HUES48 (cell line): ENCODE measurements around the gene DTX1.

Experiments
- H3K27ac ChIP-seq: one replicate; pipeline ENCODE4 v1.7.0; 2013; ENCODE audit warnings: low read depth, low read length, inconsistent platforms
- H3K27me3 ChIP-seq: 2 replicates; pipeline ENCODE4 v1.6.1; 2013; ENCODE audit warnings: mild to moderate bottlenecking, low read length; ENCODE audit not compliant: control insufficient read depth, insufficient read depth
- H3K36me3 ChIP-seq: 2 replicates; pipeline ENCODE4 v1.6.1; 2013; ENCODE audit warnings: low read length; ENCODE audit not compliant: control insufficient read depth, insufficient read depth
- H3K4me1 ChIP-seq: 2 replicates; pipeline ENCODE4 v1.6.1; 2013; ENCODE audit warnings: mild to moderate bottlenecking, low read length; ENCODE audit not compliant: control insufficient read depth, insufficient read depth
- H3K4me3 ChIP-seq: 2 replicates; pipeline ENCODE4 v1.5.1; 2013; ENCODE audit warnings: mild to moderate bottlenecking, low read depth, low read length
- H3K9ac ChIP-seq: 2 replicates; pipeline ENCODE4 v1.6.1; 2013; ENCODE audit warnings: mild to moderate bottlenecking, low read depth, low read length, moderate library complexity
- H3K9me3 ChIP-seq: 2 replicates; pipeline ENCODE4 v1.6.1; 2013; ENCODE audit warnings: low read length; ENCODE audit not compliant: control insufficient read depth, insufficient read depth

DTX1 gene

DNA sequence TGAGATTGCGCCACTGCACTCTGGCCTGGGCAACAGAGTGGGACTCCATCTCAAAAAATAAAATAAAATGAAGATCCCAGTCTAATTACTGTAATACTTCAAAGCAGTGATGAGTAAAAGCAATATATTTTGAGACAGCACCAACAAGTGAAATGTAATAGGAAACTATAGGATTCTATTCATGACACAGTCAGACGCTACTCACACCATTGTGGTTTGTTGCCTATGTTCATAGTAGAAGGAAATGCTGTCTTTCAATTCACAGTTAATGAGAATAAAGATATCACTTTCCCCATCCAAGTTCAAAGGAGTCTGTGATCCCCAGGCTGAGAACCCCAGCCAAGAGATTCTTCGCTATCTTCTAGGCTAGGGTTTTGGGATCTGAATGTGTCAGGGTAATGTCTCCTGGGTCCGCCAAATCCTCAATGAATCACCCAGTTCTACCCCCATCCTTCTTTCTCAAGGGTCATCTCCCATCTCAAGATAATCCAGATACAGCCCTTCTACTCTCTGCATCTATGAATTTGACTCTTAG is 16.6 kb upstream of the DTX1 start:
- Histone ChIP-seq H3K36me3 (no peaks in the 10 kb centered on the region), H3K27me3 (no peaks in the 10 kb centered on the region), H3K4me1 (no peaks in the 10 kb centered on the region), H3K9me3 (no peaks in the 10 kb centered on the region), H3K9ac (no peak overlapping the region), H3K4me3 (no peak overlapping the region), H3K27ac (no peak overlapping the region)

DNA sequence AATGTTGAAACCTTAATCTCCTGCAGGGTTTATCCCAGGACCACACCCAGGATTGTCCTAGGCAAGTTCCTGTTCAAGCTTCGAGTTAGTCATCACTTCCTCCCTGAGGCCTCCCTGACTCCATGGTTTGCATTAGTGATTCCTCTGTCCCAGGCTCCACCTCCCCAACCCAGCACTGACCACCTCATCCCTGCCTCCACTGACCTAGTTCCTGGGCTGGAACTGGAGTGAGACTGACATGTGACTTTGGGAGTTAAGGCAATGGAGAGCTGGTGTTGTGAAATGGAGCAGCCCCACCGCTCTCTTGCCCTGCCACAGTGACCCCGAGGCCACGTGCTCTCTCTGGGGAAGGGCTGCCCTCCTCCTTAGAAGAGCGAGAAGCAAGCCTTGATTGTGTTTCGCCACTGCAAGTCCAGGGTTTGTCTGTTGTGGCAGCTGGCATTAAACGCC is 15.8 kb upstream of the DTX1 start:
- H3K27me3 ChIP-seq = no peaks in the 10 kb centered on the region
- H3K4me1 ChIP-seq = no peaks in the 10 kb centered on the region
- H3K9me3 ChIP-seq = no peaks in the 10 kb centered on the region
- H3K9ac ChIP-seq = no peak overlapping the region
- no peak overlapping the region for H3K27ac ChIP-seq
- H3K36me3 ChIP-seq = no peaks in the 10 kb centered on the region
- H3K4me3 ChIP-seq = no peak overlapping the region

DNA sequence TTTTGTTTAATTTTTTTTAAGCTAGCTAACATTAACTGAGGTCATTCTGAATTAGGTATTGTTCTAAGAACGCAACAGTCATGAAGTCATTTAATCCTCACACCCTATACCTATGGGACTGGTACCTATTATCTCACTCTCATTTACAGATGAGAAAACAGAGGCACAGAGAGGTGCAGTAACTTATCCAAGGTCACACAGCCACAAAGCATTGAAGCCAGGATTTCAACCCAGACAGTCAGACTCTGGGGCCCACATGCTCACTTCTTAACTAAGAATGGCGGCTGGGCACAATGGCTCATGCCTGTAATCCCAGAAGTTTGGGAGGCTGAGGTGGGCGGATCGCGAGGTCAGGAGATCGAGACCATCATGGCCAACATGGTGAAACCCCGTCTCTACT is 15.0 kb upstream of the DTX1 start:
- no peaks in the 10 kb centered on the region for H3K36me3 ChIP-seq
- H3K4me1 ChIP-seq = no peaks in the 10 kb centered on the region
- no peak overlapping the region for H3K9ac ChIP-seq
- H3K27ac ChIP-seq = no peak overlapping the region
- H3K4me3 ChIP-seq = no peak overlapping the region
- H3K27me3 ChIP-seq = no peaks in the 10 kb centered on the region
- H3K9me3 ChIP-seq = no peaks in the 10 kb centered on the region

DNA sequence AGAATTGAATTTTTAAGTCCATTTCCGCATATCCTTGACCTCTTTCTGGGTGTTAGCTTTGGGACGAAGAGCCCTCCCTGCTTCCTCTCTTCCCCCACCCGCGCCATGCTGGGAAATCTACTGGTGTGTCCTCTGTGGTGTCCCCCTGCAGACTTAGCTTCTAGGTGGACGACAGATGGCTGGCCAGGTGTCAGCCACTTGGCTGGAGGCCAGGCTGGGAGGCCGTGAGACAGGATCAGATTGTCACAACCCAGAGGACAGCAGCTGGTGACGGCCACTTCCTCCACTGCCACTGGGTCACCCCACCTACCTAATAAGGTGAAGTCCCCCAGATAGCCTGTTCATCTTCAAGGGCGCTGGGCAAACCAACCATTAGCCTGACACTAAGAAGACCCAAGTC is 13.3 kb upstream of the DTX1 start:
- no peak overlapping the region for H3K9ac ChIP-seq
- no peak overlapping the region for H3K27ac ChIP-seq
- H3K9me3 ChIP-seq = no peaks in the 10 kb centered on the region
- H3K4me1 ChIP-seq = no peaks in the 10 kb centered on the region
- no peak overlapping the region for H3K4me3 ChIP-seq
- H3K27me3 ChIP-seq = no peaks in the 10 kb centered on the region
- no peaks in the 10 kb centered on the region for H3K36me3 ChIP-seq

DNA sequence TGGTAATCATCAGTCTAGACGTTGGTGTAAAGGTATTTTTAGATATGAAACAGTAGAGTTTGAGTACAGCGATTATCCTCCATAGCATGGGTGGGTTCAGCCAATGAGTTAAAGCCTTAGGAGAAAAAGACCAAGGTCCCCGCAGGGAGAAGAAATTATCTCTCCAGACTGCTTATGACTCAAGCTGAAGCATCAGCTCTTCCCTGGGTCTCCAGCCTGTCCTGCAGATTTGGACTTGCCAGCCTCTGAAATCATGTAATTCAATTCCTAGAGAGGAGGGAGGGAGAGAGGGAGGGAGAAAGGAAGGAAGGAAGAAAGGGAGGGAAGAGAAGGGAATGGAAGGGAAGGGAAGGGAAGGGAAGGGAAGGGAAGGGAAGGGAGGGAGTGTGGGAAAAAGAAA is 12.0 kb upstream of the DTX1 start:
- no peaks in the 10 kb centered on the region for H3K27me3 ChIP-seq
- no peaks in the 10 kb centered on the region for H3K9me3 ChIP-seq
- H3K27ac ChIP-seq = no peak overlapping the region
- H3K4me3 ChIP-seq = no peak overlapping the region
- no peak overlapping the region for H3K9ac ChIP-seq
- H3K36me3 ChIP-seq = no peaks in the 10 kb centered on the region
- H3K4me1 ChIP-seq = no peaks in the 10 kb centered on the region

DNA sequence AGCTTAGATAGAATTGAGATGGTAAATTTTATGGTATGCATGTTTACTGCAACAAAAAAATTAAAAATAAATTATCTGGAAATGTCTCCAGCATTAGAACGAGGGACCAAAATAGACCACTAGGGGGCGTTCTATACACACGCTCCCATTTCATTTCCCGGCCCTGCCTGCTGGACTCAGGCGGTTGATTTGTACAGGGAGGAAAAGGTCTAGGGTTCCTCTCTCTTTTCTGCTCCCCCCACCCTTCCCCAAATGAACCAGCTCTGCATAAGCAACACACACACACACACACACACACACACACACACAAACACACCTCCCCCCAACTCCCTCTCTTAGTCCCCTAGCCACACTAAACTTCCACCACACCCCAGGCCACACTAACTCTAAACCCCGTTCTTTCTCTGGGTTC is 7.8 kb upstream of the DTX1 start:
- no peaks in the 10 kb centered on the region for H3K4me1 ChIP-seq
- no peaks in the 10 kb centered on the region for H3K9me3 ChIP-seq
- H3K36me3 ChIP-seq = no peaks in the 10 kb centered on the region
- no peaks in the 10 kb centered on the region for H3K27me3 ChIP-seq
- no peak overlapping the region for H3K27ac ChIP-seq
- H3K4me3 ChIP-seq = no peak overlapping the region
- H3K9ac ChIP-seq = no peak overlapping the region

DNA sequence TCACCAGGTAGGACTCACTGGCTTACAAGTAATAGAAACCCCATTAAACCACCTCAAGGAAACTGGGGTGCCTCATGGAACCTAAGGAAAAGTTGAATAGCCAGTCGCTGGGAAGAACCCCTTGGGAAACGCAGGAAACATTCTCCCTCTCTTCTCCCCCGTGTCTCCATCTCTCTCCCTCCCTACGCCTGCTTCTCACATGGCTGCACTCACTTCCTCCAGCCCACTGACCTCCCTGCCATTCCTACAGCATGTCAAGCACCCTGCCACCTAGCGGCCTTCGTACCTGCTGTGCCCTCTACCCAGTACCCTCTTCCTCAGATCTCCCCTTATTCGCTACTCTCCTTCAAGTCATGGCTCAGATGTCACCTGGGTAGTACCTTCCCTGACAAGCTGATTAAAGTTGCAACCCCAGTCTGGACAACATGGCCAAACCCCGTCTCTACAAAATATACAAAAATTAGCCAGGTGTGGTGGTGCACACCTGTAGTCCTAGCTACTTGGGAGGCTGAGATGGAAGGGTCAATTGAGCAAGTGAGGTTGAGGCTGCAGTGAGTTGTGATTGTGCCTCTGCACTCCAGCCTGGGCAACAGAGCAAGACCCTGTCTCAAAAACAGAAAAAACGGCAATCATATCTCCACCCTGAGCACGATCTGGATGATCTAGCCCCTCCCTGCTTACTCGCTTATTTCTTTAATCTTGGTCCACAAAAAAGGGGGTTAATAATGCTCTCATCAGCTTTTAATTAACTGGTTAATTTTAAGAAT is 6.4 kb upstream of the DTX1 start:
- Histone ChIP-seq H3K4me3 (no peak overlapping the region), H3K9ac (no peak overlapping the region), H3K9me3 (no peaks in the 10 kb centered on the region), H3K27me3 (peaks cover 13% of the 10 kb centered on the region), H3K27ac (no peak overlapping the region), H3K36me3 (no peaks in the 10 kb centered on the region), H3K4me1 (no peaks in the 10 kb centered on the region)

DNA sequence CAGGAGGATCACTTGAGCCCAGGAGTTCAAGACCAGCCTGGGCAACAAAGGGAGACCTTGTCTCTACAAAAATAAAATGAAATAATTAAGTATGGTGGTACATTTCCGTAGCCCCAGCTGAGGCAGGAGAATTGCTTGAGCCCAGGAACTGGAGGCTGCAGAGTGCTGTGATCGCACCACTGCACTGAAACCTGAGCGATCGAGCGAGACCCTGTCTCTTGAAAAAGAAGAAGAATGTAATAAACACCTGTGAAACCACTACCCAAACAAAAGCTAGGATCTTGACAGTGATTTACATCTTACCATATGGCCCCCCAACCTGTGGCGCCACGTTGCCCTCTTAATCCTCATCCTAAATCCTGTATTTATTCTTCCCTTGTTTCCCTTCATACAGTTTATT is 5.7 kb upstream of the DTX1 start:
- Histone ChIP-seq H3K4me3 (no peak overlapping the region), H3K4me1 (no peaks in the 10 kb centered on the region), H3K9ac (no peak overlapping the region), H3K27ac (no peak overlapping the region), H3K27me3 (peaks cover 20% of the 10 kb centered on the region), H3K9me3 (no peaks in the 10 kb centered on the region), H3K36me3 (no peaks in the 10 kb centered on the region)

DNA sequence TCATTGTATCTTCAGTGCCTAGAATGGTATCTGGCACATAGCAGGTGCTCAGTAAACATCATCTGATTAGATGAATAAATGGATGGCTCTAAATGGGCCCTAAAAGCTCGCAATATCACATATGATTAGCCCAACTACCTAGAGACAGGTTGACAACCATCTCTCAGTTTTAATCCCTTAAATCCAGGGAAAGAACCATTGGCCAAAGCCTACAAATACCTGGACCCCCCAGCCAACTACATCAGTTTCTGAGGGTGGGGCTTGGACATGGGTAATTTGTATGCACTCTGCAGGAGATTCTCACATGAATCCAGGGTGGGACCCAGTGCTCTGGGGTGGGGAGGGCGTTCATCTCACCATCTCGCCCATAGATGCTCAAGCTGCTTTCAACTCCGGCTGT is 4.8 kb upstream of the DTX1 start:
- H3K4me1 ChIP-seq = no peaks in the 10 kb centered on the region
- no peak overlapping the region for H3K4me3 ChIP-seq
- H3K27me3 ChIP-seq = peaks cover 29% of the 10 kb centered on the region
- no peak overlapping the region for H3K9ac ChIP-seq
- no peaks in the 10 kb centered on the region for H3K36me3 ChIP-seq
- no peaks in the 10 kb centered on the region for H3K9me3 ChIP-seq
- H3K27ac ChIP-seq = no peak overlapping the region

DNA sequence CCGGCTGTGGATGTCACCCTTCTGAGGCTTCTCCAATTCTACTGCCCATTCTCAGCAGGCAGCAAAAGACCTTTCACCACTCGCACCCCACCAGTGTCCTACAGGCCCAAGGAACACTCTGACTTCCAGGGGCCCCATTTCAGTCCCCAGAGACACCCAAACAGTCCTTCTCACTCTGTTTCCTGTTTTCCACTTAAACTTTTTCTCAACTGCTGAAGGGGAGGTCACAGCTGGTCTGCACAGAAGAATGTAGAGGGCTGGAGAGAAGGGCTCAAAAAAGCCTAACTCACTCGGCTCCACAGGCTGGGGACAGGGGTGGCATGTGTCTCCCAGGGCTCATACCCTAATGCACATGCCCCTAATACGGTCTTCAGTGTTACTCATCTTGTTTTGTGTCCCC is 4.2 kb upstream of the DTX1 start:
- Histone ChIP-seq H3K27me3 (peaks cover 34% of the 10 kb centered on the region), H3K27ac (no peak overlapping the region), H3K9ac (no peak overlapping the region), H3K36me3 (no peaks in the 10 kb centered on the region), H3K9me3 (no peaks in the 10 kb centered on the region), H3K4me1 (no peaks in the 10 kb centered on the region), H3K4me3 (no peak overlapping the region)

DNA sequence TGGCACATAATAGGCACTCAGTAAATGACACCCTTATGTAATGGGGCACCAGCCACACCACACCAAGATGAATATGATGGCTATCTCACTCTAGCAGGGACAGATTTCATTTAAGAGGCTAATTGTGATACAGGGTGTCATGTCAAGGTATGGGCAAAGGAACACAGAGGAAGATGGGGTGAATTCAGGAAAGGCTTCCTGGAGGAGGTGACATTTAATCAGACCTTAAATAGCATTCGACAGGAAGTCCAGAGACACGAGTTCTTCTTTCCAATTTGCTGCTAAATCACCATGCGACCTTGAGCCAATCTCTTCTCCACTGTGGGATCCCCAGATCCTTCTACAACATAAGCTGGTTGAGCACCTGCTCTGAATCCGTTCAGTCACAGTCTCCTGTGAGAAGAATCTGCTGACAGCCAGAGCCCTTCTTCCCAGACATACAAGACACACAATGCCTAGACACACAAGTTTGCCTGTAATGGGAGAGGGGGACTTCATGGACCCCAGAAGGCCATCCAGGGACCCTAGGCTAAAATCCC is 1.5 kb upstream of the DTX1 start:
- Histone ChIP-seq H3K36me3 (no peaks in the 10 kb centered on the region), H3K27ac (no peak overlapping the region), H3K9ac (no peak overlapping the region), H3K4me3 (no peak overlapping the region), H3K27me3 (peaks cover 44% of the 10 kb centered on the region), H3K9me3 (no peaks in the 10 kb centered on the region), H3K4me1 (no peaks in the 10 kb centered on the region)
